Mesendoderm (in vitro differentiated cells): ENCODE data around the gene MBNL2.

Experiments
- DNase-seq: peaks from one replicate; pipeline ENCODE4 v3.0.0; 2013
- H2AK5ac ChIP-seq: 2 replicates; pipeline ENCODE4 v1.6.1; 2013; ENCODE audit warnings: low read length, inconsistent platforms
- H2BK120ac ChIP-seq: 2 replicates; pipeline ENCODE4 v1.6.1; 2013; ENCODE audit warnings: low read depth, mild to moderate bottlenecking, low read length, moderate library complexity, mixed read lengths
- H2BK15ac ChIP-seq: replicated peaks from 2 replicates; pipeline ENCODE4 v1.6.1; 2013; ENCODE audit warnings: low read depth, mild to moderate bottlenecking, moderate library complexity
- H2BK5ac ChIP-seq: 2 replicates; pipeline ENCODE4 v1.6.1; 2013; ENCODE audit warnings: low read length, inconsistent platforms
- H3K18ac ChIP-seq: 2 replicates; pipeline ENCODE4 v1.6.1; 2013; ENCODE audit warnings: mild to moderate bottlenecking, low read length, mixed read lengths
- H3K23ac ChIP-seq: one replicate; pipeline ENCODE4 v1.6.1; 2013; ENCODE audit warnings: low read length
- H3K27ac ChIP-seq: 2 replicates; pipeline ENCODE4 v1.5.1; 2013; ENCODE audit warnings: low read depth, mild to moderate bottlenecking, inconsistent platforms, low read length, moderate library complexity
- H3K27me3 ChIP-seq: 2 replicates; pipeline ENCODE4 v1.6.1; 2013; ENCODE audit warnings: low read length, control low read depth, mild to moderate bottlenecking, inconsistent platforms; ENCODE audit not compliant: insufficient read depth, poor library complexity
- H3K36me3 ChIP-seq: 2 replicates; pipeline ENCODE4 v1.6.1; 2013; ENCODE audit warnings: low read length, inconsistent platforms; ENCODE audit not compliant: control insufficient read depth, insufficient read depth
- H3K4ac ChIP-seq: one replicate; pipeline ENCODE4 v1.6.1; 2013; ENCODE audit warnings: low read depth, mild to moderate bottlenecking, low read length, moderate library complexity
- H3K4me1 ChIP-seq: 2 replicates; pipeline ENCODE4 v1.6.1; 2013; ENCODE audit warnings: low read depth, low read length, inconsistent platforms; ENCODE audit not compliant: control insufficient read depth
- H3K4me2 ChIP-seq: 2 replicates; pipeline ENCODE4 v1.6.1; 2013; ENCODE audit warnings: low read length
- H3K4me3 ChIP-seq: 2 replicates; pipeline ENCODE4 v1.5.1; 2013; ENCODE audit warnings: mild to moderate bottlenecking, low read length
- H3K56ac ChIP-seq: one replicate; pipeline ENCODE4 v1.6.1; 2013; ENCODE audit warnings: low read length
- H3K79me1 ChIP-seq: 2 replicates; pipeline ENCODE4 v1.6.1; 2013; ENCODE audit warnings: low read length, inconsistent platforms
- H3K79me2 ChIP-seq: 2 replicates; pipeline ENCODE4 v1.6.1; 2013; ENCODE audit warnings: mild to moderate bottlenecking, low read length; ENCODE audit not compliant: control insufficient read depth, insufficient read depth
- H3K9ac ChIP-seq: 2 replicates; pipeline ENCODE4 v1.6.1; 2013; ENCODE audit warnings: low read length, inconsistent platforms
- H4K5ac ChIP-seq: one replicate; pipeline ENCODE4 v1.6.1; 2013; ENCODE audit warnings: low read length
- H4K8ac ChIP-seq: one replicate; pipeline ENCODE4 v1.6.1; 2013; ENCODE audit warnings: low read depth, mild to moderate bottlenecking, control low read depth, low read length, moderate library complexity
- WGBS: extraction: QIAGEN DNeasy Blood & Tissue Kit; methylation state at CpG from one replicate; pipeline ENCODE4 v1.1.7; 2013; ENCODE audit warnings: low lambda C conversion rate, missing lambda C conversion rate; ENCODE audit not compliant: insufficient coverage; ENCODE audit errors: extremely low coverage; 5-methylcytosine and 5-hydroxymethylcytosine counted together

MBNL2 gene

GRCh38 chr13:97371486-97372109 lies 149.5 kb downstream of the MBNL2 start:
- Histone ChIP-seq H3K23ac (no peak overlapping the region), H3K56ac (no peak overlapping the region), H2BK15ac (no peak overlapping the region), H3K79me1 (no peaks in the 10 kb centered on the region), H4K8ac (no peak overlapping the region), H4K5ac (no peak overlapping the region), H3K9ac (no peak overlapping the region), H3K4me3 (no peak overlapping the region), H3K18ac (no peak overlapping the region), H2BK5ac (no peak overlapping the region), H3K27me3 (no peaks in the 10 kb centered on the region), H2BK120ac (no peak overlapping the region), H3K4me1 (no peaks in the 10 kb centered on the region), H3K79me2 (no peaks in the 10 kb centered on the region), H3K27ac (no peak overlapping the region), H3K36me3 (no peaks in the 10 kb centered on the region), H2AK5ac (no peak overlapping the region), H3K4ac (no peak overlapping the region), H3K4me2 (no peak overlapping the region)
- no CpG with 5 or more reads among the region's 7 CpGs for WGBS
- DNase-seq, result no peak

GRCh38 chr13:97372936-97373335 lies 150.8 kb downstream of the MBNL2 start:
- Histone ChIP-seq H3K4ac (no peak overlapping the region), H2BK5ac (no peak overlapping the region), H3K4me3 (no peak overlapping the region), H4K8ac (no peak overlapping the region), H3K18ac (no peak overlapping the region), H2AK5ac (no peak overlapping the region), H3K27ac (no peak overlapping the region), H2BK15ac (no peak overlapping the region), H3K27me3 (no peaks in the 10 kb centered on the region), H2BK120ac (peak overlapping the region; percentile 36), H3K36me3 (no peaks in the 10 kb centered on the region), H4K5ac (no peak overlapping the region), H3K79me1 (no peaks in the 10 kb centered on the region), H3K4me1 (no peaks in the 10 kb centered on the region), H3K79me2 (no peaks in the 10 kb centered on the region), H3K56ac (no peak overlapping the region), H3K4me2 (no peak overlapping the region), H3K9ac (no peak overlapping the region), H3K23ac (no peak overlapping the region)
- DNase-seq, result no peak
- WGBS, result no CpG with 5 or more reads among the region's 4 CpGs

GRCh38 chr13:97373787-97374186 lies 151.7 kb downstream of the MBNL2 start:
- H3K79me2 ChIP-seq, result no peaks in the 10 kb centered on the region
- H3K18ac ChIP-seq, result no peak overlapping the region
- H3K36me3 ChIP-seq, result no peaks in the 10 kb centered on the region
- no peak overlapping the region for H2BK5ac ChIP-seq
- H3K4ac ChIP-seq, result no peak overlapping the region
- H3K4me2 ChIP-seq, result no peak overlapping the region
- no peak overlapping the region for H3K23ac ChIP-seq
- no peak overlapping the region for H3K27ac ChIP-seq
- H3K4me1 ChIP-seq, result no peaks in the 10 kb centered on the region
- no peak overlapping the region for H2BK120ac ChIP-seq
- H3K27me3 ChIP-seq, result no peaks in the 10 kb centered on the region
- no peak overlapping the region for H3K4me3 ChIP-seq
- DNase-seq, result no peak
- no peak overlapping the region for H3K56ac ChIP-seq
- H4K5ac ChIP-seq, result no peak overlapping the region
- H4K8ac ChIP-seq, result no peak overlapping the region
- no CpG with 5 or more reads among the region's 6 CpGs for WGBS
- no peak overlapping the region for H2BK15ac ChIP-seq
- H3K79me1 ChIP-seq, result no peaks in the 10 kb centered on the region
- no peak overlapping the region for H2AK5ac ChIP-seq
- H3K9ac ChIP-seq, result no peak overlapping the region

GRCh38 chr13:97376981-97377380 lies 154.8 kb downstream of the MBNL2 start:
- H2BK120ac ChIP-seq, result no peak overlapping the region
- no peaks in the 10 kb centered on the region for H3K4me1 ChIP-seq
- no peak overlapping the region for H4K8ac ChIP-seq
- WGBS, result no CpG with 5 or more reads among the region's 6 CpGs
- no peak overlapping the region for H2BK5ac ChIP-seq
- no peak overlapping the region for H2BK15ac ChIP-seq
- no peak overlapping the region for H3K56ac ChIP-seq
- H3K79me1 ChIP-seq, result no peaks in the 10 kb centered on the region
- no peaks in the 10 kb centered on the region for H3K36me3 ChIP-seq
- no peak overlapping the region for H3K4me2 ChIP-seq
- H2AK5ac ChIP-seq, result no peak overlapping the region
- DNase-seq, result no peak
- no peak overlapping the region for H3K18ac ChIP-seq
- H3K27me3 ChIP-seq, result no peaks in the 10 kb centered on the region
- no peak overlapping the region for H4K5ac ChIP-seq
- no peak overlapping the region for H3K4ac ChIP-seq
- H3K9ac ChIP-seq, result no peak overlapping the region
- no peak overlapping the region for H3K23ac ChIP-seq
- no peak overlapping the region for H3K4me3 ChIP-seq
- H3K79me2 ChIP-seq, result no peaks in the 10 kb centered on the region
- no peak overlapping the region for H3K27ac ChIP-seq

GRCh38 chr13:97379386-97379785 lies 157.3 kb downstream of the MBNL2 start:
- Histone ChIP-seq H3K79me2 (no peaks in the 10 kb centered on the region), H3K4ac (no peak overlapping the region), H3K9ac (no peak overlapping the region), H3K18ac (no peak overlapping the region), H3K56ac (no peak overlapping the region), H3K79me1 (no peaks in the 10 kb centered on the region), H3K36me3 (no peaks in the 10 kb centered on the region), H3K4me3 (no peak overlapping the region), H3K4me1 (no peaks in the 10 kb centered on the region), H2BK5ac (no peak overlapping the region), H2BK15ac (no peak overlapping the region), H3K27me3 (no peaks in the 10 kb centered on the region), H3K23ac (no peak overlapping the region), H2AK5ac (no peak overlapping the region), H4K5ac (no peak overlapping the region), H3K27ac (no peak overlapping the region), H3K4me2 (no peak overlapping the region), H2BK120ac (no peak overlapping the region), H4K8ac (no peak overlapping the region)
- 100% methylated on average over 1 of the region's 5 CpGs for WGBS
- no peak for DNase-seq

GRCh38 chr13:97380696-97381095 lies 158.6 kb downstream of the MBNL2 start:
- no peak overlapping the region for H2BK15ac ChIP-seq
- H2AK5ac ChIP-seq, result no peak overlapping the region
- H3K4ac ChIP-seq, result no peak overlapping the region
- WGBS, result no CpG with 5 or more reads among the region's 6 CpGs
- H3K27ac ChIP-seq, result no peak overlapping the region
- H3K27me3 ChIP-seq, result no peaks in the 10 kb centered on the region
- DNase-seq, result no peak
- no peak overlapping the region for H4K8ac ChIP-seq
- H2BK5ac ChIP-seq, result no peak overlapping the region
- H3K4me2 ChIP-seq, result no peak overlapping the region
- no peaks in the 10 kb centered on the region for H3K79me1 ChIP-seq
- H4K5ac ChIP-seq, result no peak overlapping the region
- H3K36me3 ChIP-seq, result no peaks in the 10 kb centered on the region
- no peak overlapping the region for H3K9ac ChIP-seq
- H2BK120ac ChIP-seq, result no peak overlapping the region
- H3K18ac ChIP-seq, result no peak overlapping the region
- no peaks in the 10 kb centered on the region for H3K79me2 ChIP-seq
- no peak overlapping the region for H3K4me3 ChIP-seq
- no peaks in the 10 kb centered on the region for H3K4me1 ChIP-seq
- H3K23ac ChIP-seq, result no peak overlapping the region
- H3K56ac ChIP-seq, result no peak overlapping the region
